K562 (cell line): ENCODE results near the gene GALNT18. TPM values are rescaled to one million over a fixed set of nuclear protein-coding genes. Genes with fewer than 3 reads are reported as not detected.

ENCODE experiments used
- FOS ChIP-seq: IDR thresholded peaks from 3 replicates; pipeline ENCODE4 v1.6.1; 2011; ENCODE audit not compliant: insufficient read length; ENCODE audit errors: extremely low read depth
- MAZ ChIP-seq, 2 experiments: fragments of 450-650 bp in 1 of 2; sonication (generic) in 1 of 2; formaldehyde crosslinking; IDR thresholded peaks in 1 of 2; conservative IDR thresholded peaks in 1 of 2; 2 replicates each; pipeline versions ENCODE4 v1.4.0 to v1.5.0; 2020; ENCODE audit warnings: mild to moderate bottlenecking in 1 of 2, missing genetic modification reagents in 1 of 2
- MBD2 ChIP-seq: sonication (generic); IDR thresholded peaks from 2 replicates; pipeline ENCODE4 v1.6.1; 2016; ENCODE audit warnings: low read depth, borderline replicate concordance
- MYBL2 ChIP-seq, 2 experiments: fragments of 450-650 bp in 1 of 2; sonication (generic) in 1 of 2; formaldehyde crosslinking in 1 of 2; IDR thresholded peaks; 2 replicates each; pipeline versions ENCODE4 v1.6.1 to v1.8.1; 2017 to 2022; ENCODE audit warnings: borderline replicate concordance in 1 of 2, inconsistent platforms in 1 of 2, low read depth in 1 of 2, mild to moderate bottlenecking in 1 of 2, missing genetic modification reagents in 1 of 2, moderate library complexity in 1 of 2
- RB1 ChIP-seq: fragments of 450-650 bp; IDR thresholded peaks from 2 replicates; pipeline ENCODE4 v1.6.1; 2017; ENCODE audit warnings: low read depth, mild to moderate bottlenecking
- RUNX1 ChIP-seq: sonication (generic); IDR thresholded peaks from 2 replicates; pipeline ENCODE4 v1.6.1; 2016; ENCODE audit warnings: antibody characterized with exemption, low read depth
- SMARCA5 ChIP-seq: fragments of 450-650 bp; IDR thresholded peaks from 2 replicates; pipeline ENCODE4 v1.6.1; 2016
- SMARCB1 ChIP-seq: IDR thresholded peaks from 2 replicates; pipeline ENCODE4 v1.6.1; 2011; ENCODE audit warnings: improper control_type of control experiment, low read depth; ENCODE audit not compliant: insufficient read length
- TCFL5 ChIP-seq: fragments of 250-450 bp; sonication (Bioruptor Pico); conservative IDR thresholded peaks from 2 replicates; pipeline ENCODE4 v1.6.1; 2021; ENCODE audit warnings: mild to moderate bottlenecking, moderate library complexity, matching md5 sums
- ZSCAN29 ChIP-seq: fragments of 450-650 bp; IDR thresholded peaks from 2 replicates; pipeline ENCODE4 v1.6.1; 2017
- polyA plus RNA-seq, 8 experiments: library from polyadenylated mRNA; depleted of rRNA in 4 of 8; stranded (reverse) in 5 of 8; unstranded in 3 of 8; fragments of >200 nt; fragmentation: Nextera tagmentation in 2 of 8; fragmentation: Illumina TruSeq in 1 of 8; extraction: Ambion mirVana in 2 of 8; extraction: Trizol in 1 of 8; gene quantifications; 2 replicates each; pipeline versions ENCODE4 v1.2.1 to v1.2.3, GENCODE V29; 2011 to 2014; ENCODE audit warnings: inconsistent platforms in 1 of 8, missing spikeins in 1 of 8
- total RNA-seq, 7 experiments: library from RNA; depleted of rRNA in 6 of 7; stranded (reverse); fragments of >200 nt in 6 of 7; fragmentation: Illumina TruSeq in 2 of 7; extraction: Trizol in 2 of 7; gene quantifications; 2 replicates each; pipeline versions ENCODE4 v1.2.1 to v1.2.3, GENCODE V29; 2011 to 2021; ENCODE audit warnings: low replicate concordance in 1 of 7
- TF ChIP-seq, protein P1 (sequence below): fragments of 450-650 bp; IDR thresholded peaks from 2 replicates; pipeline ENCODE4 v1.6.1; 2016; ENCODE audit warnings: low read depth
- TF ChIP-seq, protein P2 (sequence below), 3 experiments: IDR thresholded peaks in 2 of 3; conservative IDR thresholded peaks in 1 of 3; 2 replicates each; pipeline ENCODE4 v1.5.1; 2011 to 2012; ENCODE audit warnings: low read length in 3 of 3, mild to moderate bottlenecking in 3 of 3, control low read depth in 2 of 3, improper control_type of control experiment in 1 of 3, inconsistent platforms in 1 of 3, low read depth in 1 of 3, mixed read lengths in 1 of 3, moderate library complexity in 1 of 3; ENCODE audit not compliant: insufficient read depth in 2 of 3
- TF ChIP-seq, protein P3 (sequence below): sonication (generic); formaldehyde crosslinking; IDR thresholded peaks from 2 replicates; pipeline ENCODE4 v1.9.0; 2022; ENCODE audit warnings: mild to moderate bottlenecking, missing genetic modification reagents
- TF ChIP-seq, protein P4 (sequence below): sonication (generic); formaldehyde crosslinking; IDR thresholded peaks from 2 replicates; pipeline ENCODE4 v1.8.0; 2022; ENCODE audit warnings: missing genetic modification reagents, mild to moderate bottlenecking, moderate library complexity, borderline replicate concordance

GALNT18 gene
- total and polyA plus RNA-seq, 9 of the 15 experiments (the other 6 are each of a cell fraction or from before 2014, with no cell fraction given), result not detected

DNA sequence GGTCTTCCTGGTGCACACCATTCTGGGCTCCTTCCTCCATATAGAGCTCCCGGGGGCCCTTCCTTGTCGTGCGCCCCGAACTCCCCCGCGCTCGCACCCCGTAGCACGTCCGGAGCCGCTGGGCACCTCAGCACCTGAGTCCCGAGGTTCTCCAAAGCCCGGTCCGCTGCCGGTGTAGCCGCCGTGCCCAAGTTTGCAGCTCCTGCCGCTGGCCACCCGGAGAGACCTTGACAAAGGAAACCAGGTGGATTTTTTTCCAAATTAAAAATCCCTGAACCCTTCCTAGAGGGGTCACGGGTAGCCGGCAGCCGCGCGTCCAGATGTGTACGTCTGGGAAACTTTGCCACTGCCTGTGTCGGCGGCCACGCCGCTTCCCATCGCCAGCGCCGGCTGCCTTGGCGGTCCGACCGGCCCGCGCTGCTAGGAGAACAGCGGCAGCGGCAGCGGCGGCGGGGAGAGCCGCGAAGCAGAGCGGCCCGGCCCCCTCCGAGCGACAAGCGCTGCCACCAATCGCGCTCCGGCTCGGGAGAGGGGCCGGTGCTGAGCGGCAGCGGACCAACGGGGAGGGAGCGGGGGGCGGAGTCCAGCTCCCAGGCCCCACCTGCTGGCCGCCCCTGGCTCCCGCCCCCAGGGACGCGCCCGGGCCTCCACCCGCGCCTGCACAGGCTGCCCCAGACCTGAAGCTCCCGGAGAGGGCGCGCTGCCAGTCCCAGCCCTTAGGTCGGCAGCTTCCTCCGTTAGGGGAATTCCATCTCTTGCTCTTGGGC lies at the start of gene GALNT18 (continued):
- TF ChIP-seq, protein P1, sequence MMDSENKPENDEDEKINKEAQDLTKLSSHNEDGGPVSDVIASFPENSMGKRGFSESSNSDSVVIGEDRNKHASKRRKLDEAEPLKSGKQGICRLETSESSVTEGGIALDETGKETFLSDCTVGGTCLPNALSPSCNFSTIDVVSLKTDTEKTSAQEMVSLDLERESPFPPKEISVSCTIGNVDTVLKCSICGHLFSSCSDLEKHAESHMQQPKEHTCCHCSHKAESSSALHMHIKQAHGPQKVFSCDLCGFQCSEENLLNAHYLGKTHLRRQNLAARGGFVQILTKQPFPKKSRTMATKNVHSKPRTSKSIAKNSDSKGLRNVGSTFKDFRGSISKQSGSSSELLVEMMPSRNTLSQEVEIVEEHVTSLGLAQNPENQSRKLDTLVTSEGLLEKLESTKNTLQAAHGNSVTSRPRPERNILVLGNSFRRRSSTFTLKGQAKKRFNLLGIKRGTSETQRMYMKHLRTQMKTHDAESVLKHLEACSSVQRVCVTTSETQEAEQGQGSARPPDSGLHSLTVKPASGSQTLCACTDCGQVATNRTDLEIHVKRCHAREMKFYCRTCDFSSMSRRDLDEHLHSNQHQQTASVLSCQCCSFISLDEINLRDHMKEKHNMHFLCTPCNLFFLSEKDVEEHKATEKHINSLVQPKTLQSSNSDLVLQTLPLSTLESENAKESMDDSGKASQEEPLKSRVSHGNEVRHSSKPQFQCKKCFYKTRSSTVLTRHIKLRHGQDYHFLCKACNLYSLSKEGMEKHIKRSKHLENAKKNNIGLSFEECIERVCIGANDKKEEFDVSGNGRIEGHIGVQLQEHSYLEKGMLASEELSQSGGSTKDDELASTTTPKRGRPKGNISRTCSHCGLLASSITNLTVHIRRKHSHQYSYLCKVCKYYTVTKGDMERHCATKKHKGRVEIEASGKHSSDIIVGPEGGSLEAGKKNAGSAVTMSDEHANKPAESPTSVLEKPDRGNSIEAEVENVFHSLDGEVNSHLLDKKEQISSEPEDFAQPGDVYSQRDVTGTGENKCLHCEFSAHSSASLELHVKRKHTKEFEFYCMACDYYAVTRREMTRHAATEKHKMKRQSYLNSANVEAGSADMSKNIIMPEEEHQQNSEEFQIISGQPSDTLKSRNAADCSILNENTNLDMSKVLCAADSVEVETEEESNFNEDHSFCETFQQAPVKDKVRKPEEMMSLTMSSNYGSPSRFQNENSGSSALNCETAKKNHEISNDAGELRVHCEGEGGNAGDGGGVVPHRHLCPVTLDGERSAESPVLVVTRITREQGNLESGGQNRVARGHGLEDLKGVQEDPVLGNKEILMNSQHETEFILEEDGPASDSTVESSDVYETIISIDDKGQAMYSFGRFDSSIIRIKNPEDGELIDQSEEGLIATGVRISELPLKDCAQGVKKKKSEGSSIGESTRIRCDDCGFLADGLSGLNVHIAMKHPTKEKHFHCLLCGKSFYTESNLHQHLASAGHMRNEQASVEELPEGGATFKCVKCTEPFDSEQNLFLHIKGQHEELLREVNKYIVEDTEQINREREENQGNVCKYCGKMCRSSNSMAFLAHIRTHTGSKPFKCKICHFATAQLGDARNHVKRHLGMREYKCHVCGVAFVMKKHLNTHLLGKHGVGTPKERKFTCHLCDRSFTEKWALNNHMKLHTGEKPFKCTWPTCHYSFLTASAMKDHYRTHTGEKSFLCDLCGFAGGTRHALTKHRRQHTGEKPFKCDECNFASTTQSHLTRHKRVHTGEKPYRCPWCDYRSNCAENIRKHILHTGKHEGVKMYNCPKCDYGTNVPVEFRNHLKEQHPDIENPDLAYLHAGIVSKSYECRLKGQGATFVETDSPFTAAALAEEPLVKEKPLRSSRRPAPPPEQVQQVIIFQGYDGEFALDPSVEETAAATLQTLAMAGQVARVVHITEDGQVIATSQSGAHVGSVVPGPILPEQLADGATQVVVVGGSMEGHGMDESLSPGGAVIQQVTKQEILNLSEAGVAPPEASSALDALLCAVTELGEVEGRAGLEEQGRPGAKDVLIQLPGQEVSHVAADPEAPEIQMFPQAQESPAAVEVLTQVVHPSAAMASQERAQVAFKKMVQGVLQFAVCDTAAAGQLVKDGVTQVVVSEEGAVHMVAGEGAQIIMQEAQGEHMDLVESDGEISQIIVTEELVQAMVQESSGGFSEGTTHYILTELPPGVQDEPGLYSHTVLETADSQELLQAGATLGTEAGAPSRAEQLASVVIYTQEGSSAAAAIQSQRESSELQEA, result no peak
- TF ChIP-seq RUNX1, result no peak
- no peak for TF ChIP-seq MYBL2 (IDR thresholded peaks at IDR 0.05; ENCODE audit: low read depth)
- no peak for TF ChIP-seq MYBL2 (CRISPR knock-in tag; IDR thresholded peaks at IDR 0.05; ENCODE audit: borderline replicate concordance)
- no peak for TF ChIP-seq TCFL5 (CRISPR knock-in tag)
- no peak for TF ChIP-seq SMARCA5
- TF ChIP-seq ZSCAN29, result no peak
- peak; percentile 62; the same call in 1 of the 2 replicates for TF ChIP-seq RB1
- TF ChIP-seq, protein P2, sequence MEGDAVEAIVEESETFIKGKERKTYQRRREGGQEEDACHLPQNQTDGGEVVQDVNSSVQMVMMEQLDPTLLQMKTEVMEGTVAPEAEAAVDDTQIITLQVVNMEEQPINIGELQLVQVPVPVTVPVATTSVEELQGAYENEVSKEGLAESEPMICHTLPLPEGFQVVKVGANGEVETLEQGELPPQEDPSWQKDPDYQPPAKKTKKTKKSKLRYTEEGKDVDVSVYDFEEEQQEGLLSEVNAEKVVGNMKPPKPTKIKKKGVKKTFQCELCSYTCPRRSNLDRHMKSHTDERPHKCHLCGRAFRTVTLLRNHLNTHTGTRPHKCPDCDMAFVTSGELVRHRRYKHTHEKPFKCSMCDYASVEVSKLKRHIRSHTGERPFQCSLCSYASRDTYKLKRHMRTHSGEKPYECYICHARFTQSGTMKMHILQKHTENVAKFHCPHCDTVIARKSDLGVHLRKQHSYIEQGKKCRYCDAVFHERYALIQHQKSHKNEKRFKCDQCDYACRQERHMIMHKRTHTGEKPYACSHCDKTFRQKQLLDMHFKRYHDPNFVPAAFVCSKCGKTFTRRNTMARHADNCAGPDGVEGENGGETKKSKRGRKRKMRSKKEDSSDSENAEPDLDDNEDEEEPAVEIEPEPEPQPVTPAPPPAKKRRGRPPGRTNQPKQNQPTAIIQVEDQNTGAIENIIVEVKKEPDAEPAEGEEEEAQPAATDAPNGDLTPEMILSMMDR (IDR thresholded peaks at IDR 0.05 in 2 of 3, conservative IDR thresholded peaks at IDR 0.05 in 1 of 3; ENCODE audit: insufficient read depth in 2 of 3, low read depth in 1 of 3, low read length in 3 of 3), result peak; percentile 30 to 57 (median 36); a peak in 5 of 6 replicates
- peak; percentile 67; the same call in 1 of the 2 replicates for TF ChIP-seq MBD2
- TF ChIP-seq, protein P3, sequence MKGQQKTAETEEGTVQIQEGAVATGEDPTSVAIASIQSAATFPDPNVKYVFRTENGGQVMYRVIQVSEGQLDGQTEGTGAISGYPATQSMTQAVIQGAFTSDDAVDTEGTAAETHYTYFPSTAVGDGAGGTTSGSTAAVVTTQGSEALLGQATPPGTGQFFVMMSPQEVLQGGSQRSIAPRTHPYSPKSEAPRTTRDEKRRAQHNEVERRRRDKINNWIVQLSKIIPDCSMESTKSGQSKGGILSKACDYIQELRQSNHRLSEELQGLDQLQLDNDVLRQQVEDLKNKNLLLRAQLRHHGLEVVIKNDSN (CRISPR knock-in tag), result no peak
- peak; percentile 79 for TF ChIP-seq FOS
- no peak for TF ChIP-seq SMARCB1
- TF ChIP-seq, protein P4, sequence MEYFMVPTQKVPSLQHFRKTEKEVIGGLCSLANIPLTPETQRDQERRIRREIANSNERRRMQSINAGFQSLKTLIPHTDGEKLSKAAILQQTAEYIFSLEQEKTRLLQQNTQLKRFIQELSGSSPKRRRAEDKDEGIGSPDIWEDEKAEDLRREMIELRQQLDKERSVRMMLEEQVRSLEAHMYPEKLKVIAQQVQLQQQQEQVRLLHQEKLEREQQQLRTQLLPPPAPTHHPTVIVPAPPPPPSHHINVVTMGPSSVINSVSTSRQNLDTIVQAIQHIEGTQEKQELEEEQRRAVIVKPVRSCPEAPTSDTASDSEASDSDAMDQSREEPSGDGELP (CRISPR knock-in tag), result peak; percentile 46; the same call in 1 of the 2 replicates
- TF ChIP-seq MAZ (CRISPR knock-in tag; conservative IDR thresholded peaks at IDR 0.05 in 1 of 2, IDR thresholded peaks at IDR 0.05 in 1 of 2), result peak; percentile 27 to 71; a peak in 1 of 4 replicates
